SKM-1 treated with dmso at 0.1 percent for 144 hours (cell line): ENCODE data around the gene MEX3C.

Experiments used
- DNase-seq: peaks from one replicate; lab custom pipeline; 2025; ENCODE audit not compliant: unreplicated experiment; lab: John Stamatoyannopoulos, UW

The MEX3C gene

DNA sequence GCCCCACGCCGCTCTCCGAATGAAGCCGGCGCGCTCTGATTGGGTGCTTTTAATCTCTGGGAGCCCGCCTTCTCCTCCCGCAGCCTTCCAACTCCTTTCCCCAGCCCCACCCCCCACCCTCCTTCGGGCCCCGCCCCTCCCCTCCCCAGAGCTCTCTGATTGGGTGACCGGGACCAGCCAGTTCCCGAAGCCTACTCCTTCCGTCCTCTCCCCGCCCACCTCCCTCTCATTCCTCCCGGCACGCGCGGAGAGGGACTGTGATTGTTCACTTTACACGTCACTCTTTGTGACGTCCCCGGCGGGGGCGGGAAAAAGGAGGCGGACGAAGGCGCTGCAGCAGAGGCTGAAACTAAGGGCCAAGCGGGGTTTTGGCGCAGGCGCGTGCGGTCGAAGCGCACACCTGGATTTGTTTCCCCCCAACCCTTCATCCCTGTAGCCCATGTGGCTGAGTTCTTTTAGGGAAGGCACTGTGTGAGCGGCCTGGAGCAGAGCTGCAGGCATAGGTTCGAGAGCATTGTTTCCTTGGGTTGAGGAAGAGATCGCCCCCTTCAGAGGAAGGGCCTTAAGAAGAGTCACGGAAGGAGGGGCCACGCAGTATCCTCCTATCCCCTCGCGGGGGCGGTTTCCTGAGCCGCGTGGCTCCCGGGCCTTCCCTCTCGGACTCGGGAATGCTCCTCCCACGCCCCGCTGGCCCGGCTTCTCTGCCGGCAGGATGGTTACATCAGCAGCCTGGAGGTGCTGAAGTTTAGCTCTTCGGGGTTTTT lies at the start of gene MEX3C:
TSS of gene MEX3C (minus strand) at position 21 of the 764 bp plus-strand sequence. CDS start 361 bp downstream, outside the sequence.
- peak; percentile 97 for DNase-seq

- DNase-seq: no peak
Observed at GRCh38 chr18:51241226-51241625, 43.7 kb upstream of the MEX3C start.

DNA sequence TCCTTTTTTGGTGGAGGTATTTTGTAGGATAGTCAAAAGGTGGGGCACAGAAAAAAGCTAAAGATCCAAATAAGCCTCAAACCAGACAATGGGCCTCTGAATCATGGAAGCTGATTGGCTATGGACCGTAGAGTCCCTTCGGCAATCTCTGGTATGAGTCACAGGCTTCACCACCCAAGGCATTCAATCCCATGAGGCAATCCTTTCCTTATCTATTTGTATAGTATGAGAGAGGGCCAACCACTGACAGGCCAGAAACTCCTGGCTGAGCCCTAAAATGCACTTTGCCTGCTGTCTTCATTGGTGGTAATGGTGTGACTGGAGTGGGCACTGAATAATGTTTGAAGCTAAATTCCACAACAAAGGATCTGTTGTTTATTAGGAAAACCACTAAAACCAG lies 38.7 kb upstream of the MEX3C start:
- DNase-seq: no peak

DNA sequence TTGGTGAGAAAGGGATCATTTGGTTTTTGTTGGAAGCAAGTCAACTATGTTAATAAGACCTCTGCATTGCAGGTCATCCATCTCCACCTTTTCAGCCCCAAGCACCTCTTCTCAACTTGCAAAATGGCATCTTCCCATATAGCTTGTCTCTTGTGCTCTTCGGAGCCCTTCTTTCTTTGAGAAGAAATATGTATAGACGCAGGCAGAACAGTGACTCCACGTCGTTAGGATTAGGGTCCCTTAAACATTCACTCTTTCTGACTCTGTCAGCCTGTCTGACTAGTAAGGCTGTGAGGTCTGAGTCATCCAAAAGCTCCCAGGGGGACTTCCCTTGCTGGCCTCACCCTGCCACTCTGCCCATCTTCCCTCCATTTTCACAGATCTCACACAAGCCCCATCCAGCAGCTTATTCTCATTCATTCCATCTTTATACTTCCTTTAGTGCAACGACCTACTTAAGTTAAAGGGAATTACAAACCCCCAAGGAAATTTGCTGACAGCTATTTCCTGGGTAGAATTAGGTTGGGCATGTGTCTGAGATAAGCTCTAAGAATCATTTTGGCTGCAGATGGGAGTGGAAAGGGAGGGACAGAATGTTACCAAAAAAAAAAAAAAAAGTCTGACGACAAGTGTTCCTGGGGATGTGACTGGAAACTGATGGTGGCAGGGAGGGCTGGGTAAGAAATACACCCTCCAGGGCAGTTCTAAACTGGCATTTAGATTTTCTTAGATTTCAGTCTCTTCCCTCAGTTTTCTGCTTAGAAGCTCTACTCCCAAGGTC lies 37.7 kb upstream of the MEX3C start:
- no peak for DNase-seq

DNA sequence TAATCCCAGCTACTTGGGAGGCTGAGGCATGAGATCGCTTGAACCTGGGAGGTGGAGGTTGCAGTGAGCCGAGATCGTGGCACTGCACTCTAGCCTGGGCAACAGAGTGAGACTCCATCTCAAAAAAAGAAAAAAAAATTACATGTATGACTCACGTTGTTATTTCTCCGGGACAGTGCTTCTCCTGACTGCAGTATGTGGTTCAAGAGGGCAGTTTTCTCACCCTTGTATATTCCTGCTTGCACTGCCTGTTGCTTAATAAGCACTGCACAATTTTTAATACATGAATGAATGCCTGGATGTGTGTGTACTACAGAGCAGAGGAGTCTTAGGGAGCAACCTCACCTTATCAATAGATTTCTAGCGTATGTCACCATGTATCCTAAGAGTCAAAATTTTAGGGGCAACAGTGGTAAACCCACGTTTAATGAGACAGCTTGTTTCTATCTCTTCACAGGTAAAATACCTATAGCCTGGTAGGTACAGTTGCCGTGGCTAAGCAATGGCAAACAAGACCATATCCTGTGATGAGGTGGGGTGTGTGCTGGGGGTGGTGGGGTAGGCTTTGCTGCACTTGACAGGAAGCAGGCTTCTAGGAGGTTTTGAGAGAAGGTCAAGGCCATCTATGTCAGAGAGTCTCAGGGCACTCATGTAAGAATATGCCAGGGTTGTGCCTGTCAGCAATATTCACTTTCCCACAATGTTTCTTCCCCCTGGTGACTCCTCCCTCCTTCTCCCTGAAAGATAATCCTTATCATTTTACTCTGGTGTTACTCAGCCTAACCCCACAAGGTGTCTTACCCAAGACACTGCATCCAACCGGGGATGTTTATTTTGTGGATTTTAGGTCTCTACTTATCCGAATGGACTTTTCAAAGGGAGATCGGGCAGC lies 36.9 kb upstream of the MEX3C start:
- no peak for DNase-seq

DNA sequence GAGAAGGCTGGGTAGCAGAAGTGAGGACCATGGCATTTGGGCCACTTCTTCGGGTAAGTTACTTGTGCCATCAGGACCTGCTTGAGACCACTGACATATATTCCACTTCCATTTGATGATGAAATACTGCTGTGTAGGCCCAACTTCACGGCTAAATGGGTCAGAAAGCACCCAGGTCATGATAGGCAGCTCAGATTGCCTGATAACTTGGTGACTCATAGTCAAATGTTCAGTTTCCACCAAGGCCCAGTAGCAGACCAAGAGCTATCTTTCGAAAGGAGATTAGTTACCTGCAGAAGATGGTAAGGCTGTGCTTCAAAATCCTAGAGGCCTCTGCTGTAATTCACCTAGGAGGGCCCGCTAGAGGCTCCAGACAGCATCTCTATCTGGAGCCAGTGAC lies 31.8 kb upstream of the MEX3C start:
- no peak for DNase-seq

GRCh38 chr18:51227660-51228059 lies 30.2 kb upstream of the MEX3C start:
- DNase-seq: no peak

- DNase-seq: no peak
Observed at GRCh38 chr18:51226587-51227350, 29.3 kb upstream of the MEX3C start.

DNA sequence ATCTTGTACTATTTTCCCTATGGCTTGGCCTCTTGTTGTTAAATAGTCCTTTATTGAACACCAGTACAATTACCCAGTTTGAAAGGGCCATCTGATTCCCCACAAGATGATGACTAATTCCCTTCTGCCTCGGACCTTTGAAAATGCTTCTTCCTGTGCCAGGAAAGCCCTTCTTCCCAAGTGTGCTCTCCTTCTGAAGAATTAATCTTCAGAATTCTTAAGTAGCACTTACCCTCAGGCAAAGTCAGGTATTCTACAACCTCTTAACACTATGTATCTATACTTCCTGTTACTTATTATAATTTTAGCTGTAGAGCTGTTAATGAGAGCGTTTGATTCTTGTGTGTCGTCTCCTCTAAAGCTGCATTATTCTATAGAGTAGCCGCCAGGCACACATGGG lies 28.6 kb upstream of the MEX3C start:
- DNase-seq: no peak

- no peak for DNase-seq
Observed at GRCh38 chr18:51212606-51213005, 15.1 kb upstream of the MEX3C start.

DNA sequence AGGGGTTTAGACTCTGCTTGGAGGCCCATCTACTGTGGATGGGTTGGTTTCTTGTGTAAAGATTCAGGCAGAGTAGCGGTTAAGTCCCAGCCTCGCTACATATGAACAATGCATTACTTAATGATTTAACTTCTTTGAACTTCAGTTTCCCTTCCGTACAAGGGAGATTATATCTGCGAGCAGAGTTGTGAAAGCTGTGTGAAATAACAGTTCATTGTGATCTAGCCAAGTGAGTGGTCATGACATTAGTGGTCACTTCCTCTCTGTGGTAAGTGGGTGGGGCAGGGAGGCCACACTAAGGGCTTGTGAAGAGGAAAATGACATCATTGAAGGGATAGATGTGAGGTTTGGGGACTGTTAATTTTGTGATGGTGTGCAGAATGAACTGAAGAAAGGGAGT lies 14.1 kb upstream of the MEX3C start:
- DNase-seq: peak; percentile 99

DNA sequence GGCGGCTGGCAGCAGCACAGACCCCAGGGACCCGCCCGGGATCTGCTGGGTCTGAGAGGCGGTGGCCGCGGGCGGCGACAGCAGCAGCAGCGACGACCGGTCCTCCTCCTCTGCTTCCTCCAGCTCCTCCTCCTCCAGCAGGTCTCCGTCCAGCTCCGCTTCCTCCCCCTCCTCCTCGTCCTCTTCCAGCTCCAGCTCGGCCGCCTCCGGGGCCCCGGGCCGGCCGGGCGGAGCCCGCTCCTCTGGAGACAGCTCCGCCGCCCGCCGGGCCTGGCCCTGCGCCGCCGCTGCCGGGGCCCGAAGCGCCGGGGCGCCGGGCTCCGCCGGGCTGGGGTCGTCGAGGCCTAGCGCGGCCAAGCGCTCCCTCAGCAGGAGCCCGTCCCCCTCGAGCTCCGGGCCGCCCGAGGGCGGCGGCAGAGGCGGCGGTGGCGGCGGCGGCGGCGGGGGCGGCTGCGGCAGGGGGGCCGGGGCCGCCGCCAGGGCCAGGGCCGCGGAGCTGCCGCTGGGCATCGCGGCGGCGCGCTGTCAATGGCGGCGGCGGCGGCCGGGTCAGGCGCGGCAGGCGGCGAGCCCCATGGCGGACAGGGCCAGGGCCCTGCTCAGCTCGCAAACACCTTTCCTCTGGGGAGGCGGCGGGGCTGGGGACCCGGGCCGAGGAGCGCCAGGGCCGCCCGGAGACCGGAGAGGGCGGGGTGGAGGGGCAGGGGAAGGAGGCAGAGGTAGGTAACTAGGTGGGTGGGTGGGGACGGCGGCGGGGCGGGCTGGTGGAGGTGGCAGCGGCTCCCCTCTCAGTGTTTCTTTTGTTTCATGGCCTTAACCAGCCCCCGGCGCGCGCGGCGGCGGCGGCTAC lies 445 bp downstream of the MEX3C start:
- peak; percentile 51 for DNase-seq

DNA sequence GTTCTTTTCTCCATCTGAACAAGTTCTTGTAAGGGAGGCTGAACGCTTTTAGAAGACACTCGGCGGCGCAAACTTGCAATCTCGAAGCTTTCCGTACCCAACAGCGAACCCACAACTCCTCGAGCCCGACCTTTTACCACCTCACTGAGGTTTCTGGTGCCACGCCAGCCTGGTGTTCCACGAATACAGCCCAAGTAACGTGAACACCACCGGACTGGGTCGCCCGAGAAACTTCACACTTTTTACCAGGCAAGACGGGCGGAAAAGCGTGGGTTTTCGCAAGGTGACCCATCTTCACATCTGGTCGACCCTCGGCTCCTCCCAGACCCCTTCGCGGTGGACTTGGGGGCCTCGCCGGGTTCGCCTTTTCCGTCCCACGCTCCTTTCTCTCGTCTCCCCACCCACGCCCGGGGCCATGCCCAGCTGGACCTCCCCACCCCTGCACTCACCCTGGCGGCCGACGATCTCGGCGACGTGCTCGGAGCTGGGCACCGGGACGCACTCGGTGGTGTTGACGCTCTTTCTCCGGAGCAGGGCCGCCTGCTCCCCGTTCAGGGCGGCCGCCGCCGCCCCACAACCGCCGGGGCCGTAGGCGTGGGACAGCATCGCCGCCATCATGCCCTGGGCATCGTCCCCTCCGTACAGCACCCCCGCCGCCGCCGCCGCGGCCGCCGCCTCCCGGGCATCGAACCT lies 1.2 kb downstream of the MEX3C start:
- DNase-seq: no peak

GRCh38 chr18:51195451-51196117 lies 1.9 kb downstream of the MEX3C start:
- peak; percentile 26 for DNase-seq

- no peak for DNase-seq
Observed at GRCh38 chr18:51195086-51195450, 2.4 kb downstream of the MEX3C start.

GRCh38 chr18:51194604-51195003 lies 2.9 kb downstream of the MEX3C start:
- no peak for DNase-seq

DNA sequence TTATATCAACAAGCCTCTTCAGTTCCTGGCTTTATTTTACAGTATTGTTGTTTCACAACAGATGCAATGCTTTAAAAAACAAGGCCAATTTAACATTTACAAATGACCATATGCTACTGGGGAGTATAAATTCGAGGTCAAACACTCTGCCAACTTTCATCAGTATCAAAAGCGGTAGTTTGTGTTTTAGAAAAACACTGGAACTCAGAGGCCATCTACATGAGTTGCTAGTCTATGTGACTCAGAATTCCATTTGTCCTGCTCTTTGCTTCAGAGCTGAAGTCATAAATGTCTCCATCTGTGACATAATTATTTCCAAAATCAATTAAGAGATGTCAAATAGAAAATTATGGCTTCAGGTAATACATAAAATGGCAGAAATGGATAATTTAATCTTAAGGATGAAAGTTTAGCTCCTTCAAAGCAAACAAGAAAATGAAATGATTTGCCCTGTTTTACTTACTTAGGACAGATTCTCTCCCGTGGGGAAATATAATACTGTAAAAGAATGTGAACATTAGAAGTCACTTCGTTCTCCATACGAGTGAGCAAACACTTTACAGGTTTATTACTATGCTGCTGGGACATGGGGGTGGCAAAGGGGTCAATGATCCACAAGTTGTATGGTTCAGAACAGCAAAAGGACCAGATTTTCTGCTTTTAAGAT lies 3.7 kb downstream of the MEX3C start:
- no peak for DNase-seq

DNA sequence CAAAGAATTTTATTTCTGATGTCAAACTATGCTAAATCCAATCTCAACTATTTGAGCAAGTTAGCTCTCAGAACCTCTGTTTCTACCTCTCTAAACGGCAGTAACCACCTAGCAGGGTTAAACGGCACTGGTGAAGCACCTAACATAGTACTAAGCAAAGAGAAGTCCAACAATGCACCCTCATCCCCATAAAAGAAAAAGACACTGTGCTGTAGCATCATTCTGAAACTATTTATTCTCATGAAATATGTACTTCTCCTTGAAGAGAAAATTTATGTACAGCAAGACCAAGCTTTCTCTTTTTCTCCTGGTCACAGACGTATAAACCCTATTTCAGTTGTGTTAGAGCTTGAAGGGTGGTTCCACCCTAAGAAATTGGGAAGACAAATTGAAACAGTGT lies 4.8 kb downstream of the MEX3C start:
- no peak for DNase-seq
